HCT116 (cell line): Measurements from ENCODE around the gene GRHL1. TPM values are rescaled to one million over a fixed set of nuclear protein-coding genes. Genes with fewer than 3 reads are reported as not detected.

Experiments
- ATAC-seq: fragments of 200-7000 bp; cut with Tn5 transposase; 2 replicates; pipeline ENCODE4 v1.9.1; 2020; ENCODE audit warnings: mild to moderate bottlenecking, moderate library complexity
- BruUV-seq: library from RNA; stranded (reverse); fragments of 400-500 nt; replicated peaks from 2 replicates; lab custom pipeline; 2021; lab: Mats Ljungman, UMichigan
- CTCF ChIA-PET: fragments of 300-600 bp; sonication (Branson Sonifier 250); formaldehyde crosslinking; loops from one replicate; lab custom pipeline; 2021; ENCODE audit warnings: antibody characterized with exemption; lab: Charles Lee
- POLR2A ChIA-PET: fragments of 300-600, 350-600 bp; sonication (Branson Sonifier 250); formaldehyde crosslinking; loops from one replicate; lab custom pipeline; 2021; ENCODE audit warnings: antibody characterized with exemption; lab: Charles Lee
- RAD21 ChIA-PET, 2 experiments: fragments of 300-600 bp; sonication (Branson Sonifier 250); formaldehyde crosslinking; loops; one replicate each; lab custom pipeline; 2023; ENCODE audit warnings: low total read pairs in 2 of 2; ENCODE audit not compliant: uncharacterized antibody in 2 of 2, unreplicated experiment in 2 of 2, low non-redundant PET in 1 of 2; lab: Charles Lee
- DNase-seq: peaks from one replicate; pipeline ENCODE4 v3.0.0-alpha.2; 2010; ENCODE audit warnings: low read depth, low spot score
- H2AFZ ChIP-seq: fragments of 200-600 bp; shearing (Covaris generic), sonication (generic); 2 replicates; pipeline ENCODE4 v1.6.1; 2017; ENCODE audit warnings: low read depth, mixed run types, mixed read lengths, antibody characterized with exemption, low read length; ENCODE audit not compliant: poor library complexity, severe bottlenecking
- H3K27ac ChIP-seq: 2 replicates; pipeline ENCODE4 v1.5.1; 2012; ENCODE audit warnings: low read depth, low read length
- H3K27me3 ChIP-seq: fragments of 200-600 bp; sonication (generic); 2 replicates; pipeline ENCODE4 v1.6.1; 2016; ENCODE audit warnings: mixed run types, low read length, mixed read lengths; ENCODE audit not compliant: insufficient read depth
- H3K36me3 ChIP-seq, 2 experiments: fragments of 200-500 bp in 1 of 2; fragments of 200-600 bp in 1 of 2; sonication (Bioruptor generic) in 1 of 2; sonication (generic) in 1 of 2; 2 replicates each; pipeline versions ENCODE4 v1.5.1 to v1.6.1; 2014 to 2016; ENCODE audit warnings: low read length in 2 of 2, inconsistent platforms in 1 of 2, mixed read lengths in 1 of 2, mixed run types in 1 of 2; ENCODE audit not compliant: insufficient read depth in 2 of 2, control insufficient read depth in 1 of 2
- H3K4me1 ChIP-seq, 2 experiments: fragments of 200-600 bp in 1 of 2; sonication (generic) in 1 of 2; 2 replicates each; pipeline versions ENCODE4 v1.5.1 to v1.6.1; 2012 to 2017; ENCODE audit warnings: low read length in 2 of 2, inconsistent platforms in 1 of 2, mild to moderate bottlenecking in 1 of 2, mixed read lengths in 1 of 2, mixed run types in 1 of 2, moderate library complexity in 1 of 2; ENCODE audit not compliant: insufficient read depth in 2 of 2, control insufficient read depth in 1 of 2
- H3K4me2 ChIP-seq: fragments of 200-600 bp; sonication (generic); 2 replicates; pipeline ENCODE4 v1.6.1; 2017; ENCODE audit warnings: mixed run types, low read length, mixed read lengths
- H3K4me3 ChIP-seq, 2 experiments: fragments of 200-600 bp in 1 of 2; sonication (generic) in 1 of 2; replicated peaks in 1 of 2; 2 replicates each; pipeline ENCODE4 v1.5.1; 2011 to 2016; ENCODE audit warnings: low read length in 2 of 2, control low read depth in 1 of 2, low read depth in 1 of 2, mild to moderate bottlenecking in 1 of 2, mixed read lengths in 1 of 2, mixed run types in 1 of 2
- H3K79me2 ChIP-seq: fragments of 200-600 bp; sonication (generic); 2 replicates; pipeline ENCODE4 v1.6.1; 2017; ENCODE audit warnings: mild to moderate bottlenecking, mixed run types, low read length, moderate library complexity, mixed read lengths; ENCODE audit not compliant: insufficient read depth
- H3K9ac ChIP-seq: fragments of 200-600 bp; sonication (generic); 2 replicates; pipeline ENCODE4 v1.6.1; 2016; ENCODE audit warnings: low read length, mixed read lengths
- H3K9me2 ChIP-seq: fragments of 200-600 bp; sonication (generic), shearing (Covaris generic); 2 replicates; pipeline ENCODE4 v1.6.1; 2017; ENCODE audit warnings: mixed run types, mild to moderate bottlenecking, moderate library complexity; ENCODE audit not compliant: insufficient read depth
- H3K9me3 ChIP-seq, 2 experiments: fragments of 200-500 bp in 1 of 2; fragments of 200-600 bp in 1 of 2; sonication (Bioruptor generic) in 1 of 2; sonication (generic) in 1 of 2; 2 replicates each; pipeline ENCODE4 v1.6.1; 2014 to 2017; ENCODE audit warnings: low read length in 2 of 2, mixed read lengths in 2 of 2, inconsistent platforms in 1 of 2, low read depth in 1 of 2, mild to moderate bottlenecking in 1 of 2, mixed run types in 1 of 2, moderate library complexity in 1 of 2; ENCODE audit not compliant: control insufficient read depth in 1 of 2, insufficient read depth in 1 of 2
- H4K20me1 ChIP-seq: fragments of 200-600 bp; sonication (generic), shearing (Covaris generic); 2 replicates; pipeline ENCODE4 v1.6.1; 2017; ENCODE audit warnings: mixed run types, mild to moderate bottlenecking, moderate library complexity; ENCODE audit not compliant: insufficient read depth
- CBX3 ChIP-seq: IDR thresholded peaks from 2 replicates; pipeline ENCODE4 v1.6.1; 2012; ENCODE audit warnings: low read depth
- CEBPB ChIP-seq: IDR thresholded peaks from 2 replicates; pipeline ENCODE4 v1.6.1; 2012; ENCODE audit warnings: low read depth
- EGR1 ChIP-seq: IDR thresholded peaks from 2 replicates; pipeline ENCODE4 v1.6.1; 2012; ENCODE audit warnings: low read depth
- EZH2 ChIP-seq: fragments of 200-600 bp; sonication (generic); IDR thresholded peaks from 2 replicates; pipeline ENCODE4 v1.6.1; 2017; ENCODE audit warnings: antibody characterized with exemption, mixed run types
- FOSL1 ChIP-seq: IDR thresholded peaks from 2 replicates; pipeline ENCODE4 v1.6.1; 2012; ENCODE audit warnings: low read depth
- MAX ChIP-seq: IDR thresholded peaks from 2 replicates; pipeline ENCODE4 v1.6.1; 2012
- POLR2A ChIP-seq: IDR thresholded peaks from 2 replicates; pipeline ENCODE4 v1.7.0; 2011; ENCODE audit warnings: borderline replicate concordance; ENCODE audit not compliant: insufficient read depth, insufficient read length; ENCODE audit errors: extremely low read depth
- POLR2AphosphoS5 ChIP-seq: IDR thresholded peaks from 2 replicates; pipeline ENCODE4 v1.6.1; 2011; ENCODE audit warnings: mild to moderate bottlenecking, low read depth, low read length, moderate library complexity
- SP1 ChIP-seq: IDR thresholded peaks from 2 replicates; pipeline ENCODE4 v1.6.1; 2012; ENCODE audit warnings: low read depth
- SRF ChIP-seq: IDR thresholded peaks from 2 replicates; pipeline ENCODE4 v1.6.1; 2012; ENCODE audit warnings: low read depth
- TCF7L2 ChIP-seq: IDR thresholded peaks from 2 replicates; pipeline ENCODE4 v1.7.0; 2011; ENCODE audit warnings: borderline replicate concordance, inconsistent platforms; ENCODE audit not compliant: insufficient read depth, insufficient read length; ENCODE audit errors: extremely low read depth
- YY1 ChIP-seq: IDR thresholded peaks from 2 replicates; pipeline ENCODE4 v1.6.1; 2011; ENCODE audit warnings: low read length, low read depth, moderate library complexity, mild to moderate bottlenecking; ENCODE audit not compliant: insufficient replicate concordance; ENCODE audit errors: extremely low read depth
- ZFX ChIP-seq: fragments of 450-650 bp; IDR thresholded peaks from 2 replicates; pipeline ENCODE4 v1.6.1; 2017
- ZNF274 ChIP-seq: fragments of 200-500 bp; sonication (Bioruptor generic); IDR thresholded peaks from 2 replicates; pipeline ENCODE4 v1.6.1; 2014; ENCODE audit warnings: mild to moderate bottlenecking, low read depth, low read length, inconsistent platforms
- intact Hi-C: fragments of 100-400 bp; cut with micrococcal nuclease; formaldehyde crosslinking; loops from 2 replicates; pipeline ENCODE4 v1.10.0; 2022
- total RNA-seq: library from RNA; stranded (reverse); gene quantifications from one replicate; pipeline ENCODE4 v1.2.1, GENCODE V29; 2021; ENCODE audit not compliant: unreplicated experiment
- TF ChIP-seq, protein P1 (sequence below): IDR thresholded peaks from 2 replicates; pipeline ENCODE4 v1.6.1; 2012
- TF ChIP-seq, protein P2 (sequence below): IDR thresholded peaks from 2 replicates; pipeline ENCODE4 v1.6.1; 2011; ENCODE audit warnings: mild to moderate bottlenecking, low read length, moderate library complexity; ENCODE audit not compliant: insufficient replicate concordance; ENCODE audit errors: extremely low read depth
- TF ChIP-seq, protein P3 (sequence below), 3 experiments: fragments of 200-600 bp in 1 of 3; sonication (generic) in 1 of 3; IDR thresholded peaks in 2 of 3; conservative IDR thresholded peaks in 1 of 3; 2 replicates each; pipeline ENCODE4 v1.5.1; 2012 to 2017; ENCODE audit warnings: low read depth in 2 of 3, low read length in 2 of 3, antibody characterized with exemption in 1 of 3, borderline replicate concordance in 1 of 3, control low read depth in 1 of 3, mild to moderate bottlenecking in 1 of 3, mixed read lengths in 1 of 3, mixed run types in 1 of 3, moderate library complexity in 1 of 3; ENCODE audit not compliant: insufficient read depth in 1 of 3

The GRHL1 gene
- total RNA-seq, 1 experiment from 2014 or later: 8.5 TPM

- RAD21 ChIA-PET: no interaction called here
Measured at GRCh38 chr2:9939587-9940485, 11.7 kb upstream of the GRHL1 start.

More at GRCh38 chr2:9939587-9940485, 11.7 kb upstream of the GRHL1 start:
- POLR2A ChIA-PET: no interaction called here
- CTCF ChIA-PET: no interaction called here
- H3K9me2 ChIP-seq: no peaks in the 10 kb centered on the region
- H3K36me3 ChIP-seq: peaks cover 0 to 1% of the 10 kb centered on the region in 2 experiments; a peak in 1 of 4 replicates
- intact Hi-C loops: no loop called here
- no peaks in the 10 kb centered on the region for H3K27me3 ChIP-seq
- no peak overlapping the region for H3K27ac ChIP-seq
- no TSS peak for BruUV-seq
- H3K9me3 ChIP-seq: no peaks in the 10 kb centered on the region
- no peaks in the 10 kb centered on the region for H3K79me2 ChIP-seq
- ATAC-seq (no peak), DNase-seq (no peak)
- no peak overlapping the region for H3K9ac ChIP-seq
- no peak overlapping the region for H3K4me3 ChIP-seq
- no peak overlapping the region for H3K4me2 ChIP-seq
- H3K4me1 ChIP-seq: peaks cover 0 to 6% of the 10 kb centered on the region in 2 experiments; a peak in 2 of 4 replicates
- H4K20me1 ChIP-seq: no peaks in the 10 kb centered on the region
- TF ChIP-seq FOSL1 (no peak), EGR1 (no peak), MAX (no peak), TCF7L2 (no peak), CBX3 (no peak), POLR2AphosphoS5 (no peak), CEBPB (no peak), ZFX (no peak), SP1 (no peak), YY1 (no peak), SRF (no peak), POLR2A (no peak), ZNF274 (no peak), EZH2 (no peak)
- TF ChIP-seq, protein P1, sequence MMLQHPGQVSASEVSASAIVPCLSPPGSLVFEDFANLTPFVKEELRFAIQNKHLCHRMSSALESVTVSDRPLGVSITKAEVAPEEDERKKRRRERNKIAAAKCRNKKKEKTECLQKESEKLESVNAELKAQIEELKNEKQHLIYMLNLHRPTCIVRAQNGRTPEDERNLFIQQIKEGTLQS: no peak
- TF ChIP-seq, protein P2, sequence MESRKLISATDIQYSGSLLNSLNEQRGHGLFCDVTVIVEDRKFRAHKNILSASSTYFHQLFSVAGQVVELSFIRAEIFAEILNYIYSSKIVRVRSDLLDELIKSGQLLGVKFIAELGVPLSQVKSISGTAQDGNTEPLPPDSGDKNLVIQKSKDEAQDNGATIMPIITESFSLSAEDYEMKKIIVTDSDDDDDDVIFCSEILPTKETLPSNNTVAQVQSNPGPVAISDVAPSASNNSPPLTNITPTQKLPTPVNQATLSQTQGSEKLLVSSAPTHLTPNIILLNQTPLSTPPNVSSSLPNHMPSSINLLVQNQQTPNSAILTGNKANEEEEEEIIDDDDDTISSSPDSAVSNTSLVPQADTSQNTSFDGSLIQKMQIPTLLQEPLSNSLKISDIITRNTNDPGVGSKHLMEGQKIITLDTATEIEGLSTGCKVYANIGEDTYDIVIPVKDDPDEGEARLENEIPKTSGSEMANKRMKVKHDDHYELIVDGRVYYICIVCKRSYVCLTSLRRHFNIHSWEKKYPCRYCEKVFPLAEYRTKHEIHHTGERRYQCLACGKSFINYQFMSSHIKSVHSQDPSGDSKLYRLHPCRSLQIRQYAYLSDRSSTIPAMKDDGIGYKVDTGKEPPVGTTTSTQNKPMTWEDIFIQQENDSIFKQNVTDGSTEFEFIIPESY: no peak
- TF ChIP-seq, protein P3, sequence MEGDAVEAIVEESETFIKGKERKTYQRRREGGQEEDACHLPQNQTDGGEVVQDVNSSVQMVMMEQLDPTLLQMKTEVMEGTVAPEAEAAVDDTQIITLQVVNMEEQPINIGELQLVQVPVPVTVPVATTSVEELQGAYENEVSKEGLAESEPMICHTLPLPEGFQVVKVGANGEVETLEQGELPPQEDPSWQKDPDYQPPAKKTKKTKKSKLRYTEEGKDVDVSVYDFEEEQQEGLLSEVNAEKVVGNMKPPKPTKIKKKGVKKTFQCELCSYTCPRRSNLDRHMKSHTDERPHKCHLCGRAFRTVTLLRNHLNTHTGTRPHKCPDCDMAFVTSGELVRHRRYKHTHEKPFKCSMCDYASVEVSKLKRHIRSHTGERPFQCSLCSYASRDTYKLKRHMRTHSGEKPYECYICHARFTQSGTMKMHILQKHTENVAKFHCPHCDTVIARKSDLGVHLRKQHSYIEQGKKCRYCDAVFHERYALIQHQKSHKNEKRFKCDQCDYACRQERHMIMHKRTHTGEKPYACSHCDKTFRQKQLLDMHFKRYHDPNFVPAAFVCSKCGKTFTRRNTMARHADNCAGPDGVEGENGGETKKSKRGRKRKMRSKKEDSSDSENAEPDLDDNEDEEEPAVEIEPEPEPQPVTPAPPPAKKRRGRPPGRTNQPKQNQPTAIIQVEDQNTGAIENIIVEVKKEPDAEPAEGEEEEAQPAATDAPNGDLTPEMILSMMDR (IDR thresholded peaks at IDR 0.05 in 2 of 3, conservative IDR thresholded peaks at IDR 0.05 in 1 of 3; ENCODE audit: borderline replicate concordance in 1 of 3, insufficient read depth in 1 of 3, low read depth in 2 of 3, low read length in 2 of 3): no peak
- H2AFZ ChIP-seq: no peak overlapping the region
